K562 (cell line): Measurements from ENCODE around the gene CRYZL1. TPM values are rescaled to one million over a fixed set of nuclear protein-coding genes. Genes with fewer than 3 reads are reported as not detected.

ENCODE experiments used
- ATAC-seq: fragments of 200-7000 bp; cut with Tn5 transposase; 3 replicates; pipeline ENCODE4 v1.9.1; 2020; ENCODE audit warnings: moderate library complexity
- BruUV-seq: library from RNA; stranded (reverse); fragments of 400-500 nt; replicated peaks from 2 replicates; lab custom pipeline; 2021; lab: Mats Ljungman, UMichigan
- CTCF ChIA-PET: fragments of 300-600 bp; formaldehyde crosslinking; extraction: SDS; loops from one replicate; lab custom pipeline; 2021; ENCODE audit warnings: low intra/inter-chr PET ratio; lab: Yijun Ruan, JAX
- POLR2A ChIA-PET: fragments of 300-600, 350-650 bp; sonication (Branson Sonifier 250); formaldehyde crosslinking; extraction: SDS; loops from one replicate; lab custom pipeline; 2021; ENCODE audit warnings: antibody characterized with exemption, inconsistent platforms; lab: Yijun Ruan, JAX
- DNase-seq, 4 experiments: peaks; one replicate each; pipeline versions ENCODE4 v3.0.0 to v3.0.0-alpha.2; 2011 to 2018; ENCODE audit warnings: low spot score in 3 of 4, mixed read lengths in 3 of 4; ENCODE audit errors: extremely low read depth in 1 of 4
- FAIRE-seq: peaks from 2 replicates; lab custom pipeline; 2011; peaks lifted over from hg19 to GRCh38; lab: Jason Lieb, UNC
- H2AFZ ChIP-seq: 2 replicates; pipeline ENCODE4 v1.6.0; 2011; ENCODE audit warnings: low read depth, low read length, control low read depth, inconsistent platforms
- H3K27ac ChIP-seq: fragments of 200-600 bp; 3 replicates; pipeline ENCODE4 v1.8.0; 2011; ENCODE audit warnings: low read depth, mild to moderate bottlenecking, control low read depth, inconsistent platforms, low read length, moderate library complexity, mixed read lengths; ENCODE audit errors: extremely low read depth
- H3K27me3 ChIP-seq, 2 experiments: fragments of 300-600 bp in 1 of 2; 2 replicates in 1 of 2; 3 replicates in 1 of 2; pipeline versions ENCODE4 v1.6.0 to v1.8.0; 2011; ENCODE audit warnings: inconsistent platforms in 2 of 2, low read length in 2 of 2, mild to moderate bottlenecking in 1 of 2, mixed read lengths in 1 of 2, moderate library complexity in 1 of 2; ENCODE audit not compliant: control insufficient read depth in 2 of 2, insufficient read depth in 2 of 2
- H3K36me3 ChIP-seq: fragments of 300-600 bp; 3 replicates; pipeline ENCODE4 v1.8.0; 2011; ENCODE audit warnings: mild to moderate bottlenecking, low read length, inconsistent platforms; ENCODE audit not compliant: control insufficient read depth, insufficient read depth
- H3K4me1 ChIP-seq, 2 experiments: fragments of 200-600 bp in 1 of 2; replicated peaks in 1 of 2; 2 replicates in 1 of 2; 3 replicates in 1 of 2; pipeline versions ENCODE4 v1.5.1 to v1.8.0; 2011; ENCODE audit warnings: inconsistent platforms in 2 of 2, low read length in 2 of 2, mild to moderate bottlenecking in 1 of 2, mixed read lengths in 1 of 2, moderate library complexity in 1 of 2; ENCODE audit not compliant: control insufficient read depth in 2 of 2, insufficient read depth in 2 of 2
- H3K4me2 ChIP-seq: 2 replicates; pipeline ENCODE4 v1.6.1; 2011; ENCODE audit warnings: low read length, control low read depth, inconsistent platforms, mixed read lengths; ENCODE audit not compliant: insufficient read depth
- H3K4me3 ChIP-seq: fragments of 200-600 bp; sonication (generic), shearing (Covaris generic); 2 replicates; pipeline ENCODE4 v1.5.1; 2016; ENCODE audit warnings: control low read depth, inconsistent platforms
- H3K79me2 ChIP-seq: fragments of 200-600 bp; 3 replicates; pipeline ENCODE4 v1.8.0; 2011; ENCODE audit warnings: low read length, inconsistent platforms; ENCODE audit not compliant: control insufficient read depth, insufficient read depth
- H3K9ac ChIP-seq, 2 experiments: 2 replicates each; pipeline versions ENCODE4 v1.6.0 to v1.6.1; 2011; ENCODE audit warnings: low read depth in 2 of 2, low read length in 2 of 2, control low read depth in 1 of 2, inconsistent platforms in 1 of 2, mild to moderate bottlenecking in 1 of 2, mixed read lengths in 1 of 2; ENCODE audit not compliant: insufficient read depth in 1 of 2
- H3K9me1 ChIP-seq: one replicate; pipeline ENCODE4 v1.6.0; 2011; ENCODE audit warnings: inconsistent platforms, mild to moderate bottlenecking, low read length, moderate library complexity; ENCODE audit not compliant: control insufficient read depth, insufficient read depth
- H3K9me3 ChIP-seq: replicated peaks from 2 replicates; pipeline ENCODE4 v1.5.1; 2011; ENCODE audit warnings: low read depth, low read length, inconsistent platforms; ENCODE audit not compliant: control insufficient read depth, insufficient read depth
- H4K20me1 ChIP-seq: replicated peaks from 2 replicates; pipeline ENCODE4 v1.6.1; 2011; ENCODE audit warnings: low read length, inconsistent platforms, mixed read lengths; ENCODE audit not compliant: control insufficient read depth, insufficient read depth
- CEBPB ChIP-seq: fragments of 450-650 bp; IDR thresholded peaks from 2 replicates; pipeline ENCODE4 v1.6.1; 2016; ENCODE audit warnings: missing genetic modification characterization, missing compliant biosample characterization
- CEBPG ChIP-seq, 3 experiments: fragments of 200-800 bp in 1 of 3; sonication (Bioruptor generic) in 1 of 3; sonication (generic) in 1 of 3; formaldehyde crosslinking in 1 of 3; IDR thresholded peaks in 2 of 3; conservative IDR thresholded peaks in 1 of 3; 2 replicates each; pipeline versions ENCODE4 v1.6.1 to v1.8.0; 2016 to 2022; ENCODE audit warnings: missing compliant biosample characterization in 2 of 3, missing genetic modification characterization in 2 of 3, mild to moderate bottlenecking in 1 of 3, missing genetic modification reagents in 1 of 3
- NBN ChIP-seq: fragments of 450-650 bp; IDR thresholded peaks from 2 replicates; pipeline ENCODE4 v1.6.1; 2016; ENCODE audit warnings: low read depth, mild to moderate bottlenecking
- PHB ChIP-seq: fragments of 250-450 bp; sonication (Bioruptor Pico); IDR thresholded peaks from 2 replicates; pipeline ENCODE4 v1.5.0; 2021
- THAP12 ChIP-seq: fragments of 250-450 bp; sonication (Bioruptor Pico); IDR thresholded peaks from 2 replicates; pipeline ENCODE4 v1.9.0; 2021; ENCODE audit warnings: mild to moderate bottlenecking, inconsistent platforms
- U2AF2 ChIP-seq: fragments of 200-400 bp; formaldehyde crosslinking; optimal IDR thresholded peaks from 2 replicates; pipeline ENCODE3; 2017; ENCODE audit warnings: low read depth, mild to moderate bottlenecking, low read length
- ZBTB11 ChIP-seq, 3 experiments: fragments of 200-800 bp in 1 of 3; fragments of 250-450 bp in 1 of 3; fragments of 450-650 bp in 1 of 3; sonication (Bioruptor Pico) in 1 of 3; sonication (Bioruptor generic) in 1 of 3; formaldehyde crosslinking in 1 of 3; IDR thresholded peaks; 2 replicates each; pipeline versions ENCODE4 v1.6.1 to v1.8.0; 2016 to 2022; ENCODE audit warnings: mild to moderate bottlenecking in 2 of 3, missing genetic modification characterization in 2 of 3, missing compliant biosample characterization in 1 of 3, moderate library complexity in 1 of 3
- ZNF445 ChIP-seq: fragments of 250-450 bp; sonication (Bioruptor Pico); IDR thresholded peaks from 2 replicates; pipeline ENCODE4 v1.4.0; 2020; ENCODE audit warnings: low read depth, mild to moderate bottlenecking, moderate library complexity
- ZNF717 ChIP-seq: fragments of 250-450 bp; sonication (Bioruptor Pico); IDR thresholded peaks from 2 replicates; pipeline ENCODE4 v1.5.0; 2021
- WGBS: fragments of 100-300 bp; shearing (Covaris generic); methylation state at CpG from one replicate; pipeline ENCODE4 v1.1.6; 2016; ENCODE audit warnings: low coverage, mixed read lengths; ENCODE audit not compliant: insufficient coverage; ENCODE audit errors: missing lambda C conversion rate; 5-methylcytosine and 5-hydroxymethylcytosine counted together
- in situ Hi-C: fragments of 300-500 bp; cut with MboI; formaldehyde crosslinking; loops from 4 replicates; pipeline ENCODE4 v1.15.0; 2018; ENCODE audit warnings: inconsistent platforms, mixed read lengths
- intact Hi-C: fragments of 100-400 bp; cut with micrococcal nuclease; formaldehyde crosslinking; loops from 2 replicates; pipeline ENCODE4 v1.14.2; 2022
- polyA plus RNA-seq, 8 experiments: library from polyadenylated mRNA; depleted of rRNA in 4 of 8; stranded (reverse) in 5 of 8; unstranded in 3 of 8; fragments of >200 nt; fragmentation: Nextera tagmentation in 2 of 8; fragmentation: Illumina TruSeq in 1 of 8; extraction: Ambion mirVana in 2 of 8; extraction: Trizol in 1 of 8; gene quantifications; 2 replicates each; pipeline versions ENCODE4 v1.2.1 to v1.2.3, GENCODE V29; 2011 to 2014; ENCODE audit warnings: inconsistent platforms in 1 of 8, missing spikeins in 1 of 8
- total RNA-seq, 7 experiments: library from RNA; depleted of rRNA in 6 of 7; stranded (reverse); fragments of >200 nt in 6 of 7; fragmentation: Illumina TruSeq in 2 of 7; extraction: Trizol in 2 of 7; gene quantifications; 2 replicates each; pipeline versions ENCODE4 v1.2.1 to v1.2.3, GENCODE V29; 2011 to 2021; ENCODE audit warnings: low replicate concordance in 1 of 7
- TF ChIP-seq, protein P1 (sequence below): fragments of 450-650 bp; IDR thresholded peaks from 2 replicates; pipeline ENCODE4 v1.6.1; 2016; ENCODE audit warnings: missing biosample characterization, missing genetic modification characterization
- TF ChIP-seq, protein P2 (sequence below): fragments of 450-650 bp; formaldehyde crosslinking; IDR thresholded peaks from 2 replicates; pipeline ENCODE4 v1.4.0; 2020; ENCODE audit warnings: mild to moderate bottlenecking, mixed read lengths

Gene CRYZL1
- total and polyA plus RNA-seq, 9 of the 15 experiments (the other 6 are each of a cell fraction or from before 2014, with no cell fraction given): 19.9 to 98.2 (median 39.2) TPM

DNA sequence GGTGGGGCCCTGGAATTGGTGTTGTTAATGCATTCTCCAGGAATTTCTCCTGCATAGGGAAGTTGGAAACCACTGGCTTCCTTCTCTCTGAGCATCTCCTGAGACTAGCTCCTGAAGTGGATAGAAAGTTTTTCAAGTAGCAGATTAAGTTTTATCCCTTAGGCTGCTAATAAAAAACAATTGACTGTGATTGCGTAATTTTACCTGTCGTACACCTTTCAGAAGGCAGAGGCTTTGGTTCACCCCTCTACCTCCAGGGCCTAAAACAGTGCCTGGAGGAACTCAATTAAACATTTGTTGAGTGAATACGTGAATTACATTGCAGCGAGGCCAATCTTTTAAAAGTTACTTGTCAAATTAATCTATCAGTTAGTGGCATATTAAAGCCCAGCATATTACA lies 4.2 kb upstream of the CRYZL1 start:
- H3K9ac ChIP-seq: no peak overlapping the region
- CTCF ChIA-PET: interaction anchor here (0.6 to 0.7 kb wide), 2 partner anchors 57 to 679 kb away, joined by 3 read pairs; partner anchors contain the start of gene DONSON
- no peak overlapping the region for H3K4me3 ChIP-seq
- H3K27me3 ChIP-seq: peaks cover 4 to 10% of the 10 kb centered on the region in 2 experiments; a peak in 2 of 5 replicates
- in situ Hi-C loops: no loop called here
- DNase-seq (no peak), ATAC-seq (no peak), FAIRE-seq (no peak)
- peaks cover under 1 to 12% of the 10 kb centered on the region in 2 experiments; a peak in 3 of 5 replicates for H3K4me1 ChIP-seq
- peaks cover 8% of the 10 kb centered on the region for H3K79me2 ChIP-seq
- no peak overlapping the region for H3K27ac ChIP-seq
- no peaks in the 10 kb centered on the region for H4K20me1 ChIP-seq
- H3K9me1 ChIP-seq: no peaks in the 10 kb centered on the region
- no peak overlapping the region for H3K4me2 ChIP-seq
- no peak overlapping the region for H2AFZ ChIP-seq
- BruUV-seq: no TSS peak
- POLR2A ChIA-PET: interaction anchor here (1.0 kb wide), 1 partner anchor 7 kb away, joined by 3 read pairs; no protein-coding TSS in a partner anchor
- H3K9me3 ChIP-seq: no peaks in the 10 kb centered on the region
- WGBS: 78% methylated on average over 4 of the region's 4 CpGs
- intact Hi-C loops: no loop called here
- H3K36me3 ChIP-seq: no peaks in the 10 kb centered on the region
- TF ChIP-seq PHB (CRISPR knock-in tag): no peak
- TF ChIP-seq CEBPB (tag): peak; percentile 95
- no peak for TF ChIP-seq ZNF717 (CRISPR knock-in tag)
- TF ChIP-seq, protein P1, sequence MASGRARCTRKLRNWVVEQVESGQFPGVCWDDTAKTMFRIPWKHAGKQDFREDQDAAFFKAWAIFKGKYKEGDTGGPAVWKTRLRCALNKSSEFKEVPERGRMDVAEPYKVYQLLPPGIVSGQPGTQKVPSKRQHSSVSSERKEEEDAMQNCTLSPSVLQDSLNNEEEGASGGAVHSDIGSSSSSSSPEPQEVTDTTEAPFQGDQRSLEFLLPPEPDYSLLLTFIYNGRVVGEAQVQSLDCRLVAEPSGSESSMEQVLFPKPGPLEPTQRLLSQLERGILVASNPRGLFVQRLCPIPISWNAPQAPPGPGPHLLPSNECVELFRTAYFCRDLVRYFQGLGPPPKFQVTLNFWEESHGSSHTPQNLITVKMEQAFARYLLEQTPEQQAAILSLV (tag): 0 out of 2 replicates have a peak, but pooled peaks have one; percentile 32
- no peak for TF ChIP-seq U2AF2
- peak; percentile 50 for TF ChIP-seq CEBPG (CRISPR knock-in tag; IDR thresholded peaks at IDR 0.05)
- peak; percentile 63 to 96; a peak in 3 of 4 replicates for TF ChIP-seq CEBPG (tag; conservative IDR thresholded peaks at IDR 0.05 in 1 of 2, IDR thresholded peaks at IDR 0.05 in 1 of 2)
- TF ChIP-seq THAP12: no peak
- no peak for TF ChIP-seq ZNF445 (CRISPR knock-in tag)
- TF ChIP-seq NBN: no peak
- TF ChIP-seq, protein P2, sequence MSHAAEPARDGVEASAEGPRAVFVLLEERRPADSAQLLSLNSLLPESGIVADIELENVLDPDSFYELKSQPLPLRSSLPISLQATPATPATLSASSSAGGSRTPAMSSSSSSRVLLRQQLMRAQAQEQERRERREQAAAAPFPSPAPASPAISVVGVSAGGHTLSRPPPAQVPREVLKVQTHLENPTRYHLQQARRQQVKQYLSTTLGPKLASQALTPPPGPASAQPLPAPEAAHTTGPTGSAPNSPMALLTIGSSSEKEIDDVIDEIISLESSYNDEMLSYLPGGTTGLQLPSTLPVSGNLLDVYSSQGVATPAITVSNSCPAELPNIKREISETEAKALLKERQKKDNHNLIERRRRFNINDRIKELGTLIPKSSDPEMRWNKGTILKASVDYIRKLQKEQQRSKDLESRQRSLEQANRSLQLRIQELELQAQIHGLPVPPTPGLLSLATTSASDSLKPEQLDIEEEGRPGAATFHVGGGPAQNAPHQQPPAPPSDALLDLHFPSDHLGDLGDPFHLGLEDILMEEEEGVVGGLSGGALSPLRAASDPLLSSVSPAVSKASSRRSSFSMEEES: no peak
- TF ChIP-seq ZBTB11 (CRISPR knock-in tag; IDR thresholded peaks at IDR 0.05): no peak
